Esophagus squamous epithelium (tissue), 5 donors: Measurements from ENCODE around the gene PRDM4. TPM values are rescaled to one million over a fixed set of nuclear protein-coding genes. Genes with fewer than 3 reads are reported as not detected.

Experiments used
- DNase-seq: peaks from one replicate; lab custom pipeline; 2025; lab: John Stamatoyannopoulos, UW
- H3K27ac ChIP-seq, 4 donors: fragments of 200-600 bp; sonication (generic); one replicate each; pipeline ENCODE4 v1.5.1; 2016 to 2019; ENCODE audit warnings: mild to moderate bottlenecking in 1 of 4
- H3K27me3 ChIP-seq, 4 donors: fragments of 200-600 bp; sonication (generic); 1 replicate in 3 of 4; 2 replicates in 1 of 4; pipeline versions ENCODE4 v1.5.1 to v1.6.0; 2017 to 2021; ENCODE audit warnings: antibody characterized with exemption in 1 of 4
- H3K36me3 ChIP-seq, 3 donors: fragments of 200-600 bp; sonication (generic); one replicate each; pipeline ENCODE4 v1.5.1; 2016 to 2019
- H3K4me1 ChIP-seq, 3 donors: fragments of 200-600 bp; sonication (generic); one replicate each; pipeline ENCODE4 v1.5.1; 2017 to 2019
- H3K4me3 ChIP-seq, 4 donors: fragments of 200-600 bp; sonication (generic); 1 replicate in 3 of 4; 2 replicates in 1 of 4; pipeline ENCODE4 v1.5.1; 2016 to 2019; ENCODE audit warnings: mild to moderate bottlenecking in 2 of 4, moderate library complexity in 1 of 4
- H3K9me3 ChIP-seq, 3 donors: fragments of 200-600 bp; sonication (generic); one replicate each; pipeline ENCODE4 v1.5.1; 2016 to 2019
- CTCF ChIP-seq, 6 experiments: fragments of 450-650 bp in 4 of 6; fragments of 200-600 bp in 2 of 6; sonication (generic) in 2 of 6; IDR thresholded peaks; one replicate each; pipeline ENCODE4 v1.5.1; 2016 to 2019; ENCODE audit warnings: antibody characterized with exemption in 6 of 6, mild to moderate bottlenecking in 4 of 6, moderate library complexity in 4 of 6
- POLR2A ChIP-seq, 4 donors: fragments of 450-650 bp; IDR thresholded peaks; one replicate each; pipeline ENCODE4 v1.6.1; 2017; ENCODE audit warnings: antibody characterized with exemption in 4 of 4, mild to moderate bottlenecking in 4 of 4, moderate library complexity in 3 of 4
- WGBS, 2 donors: methylation state at CpG; one replicate each; pipeline ENCODE4 v1.1.5; 2018; 5-methylcytosine and 5-hydroxymethylcytosine counted together
- intact Hi-C: fragments of 100-400 bp; cut with DNase I; formaldehyde crosslinking; loops from one replicate; pipeline ENCODE4 v1.15.0; 2022
- total RNA-seq, 4 donors: library from RNA; depleted of rRNA; stranded (reverse); fragments of >200 nt; gene quantifications; one replicate each; pipeline ENCODE4 v1.1.0, GENCODE V29; 2016
- donor health status: DM: yes; HTN: yes; CAD: no.

The PRDM4 gene
- total RNA-seq, 4 donors from 2014 or later: 11.4 to 24.8 (median 22.9) TPM

GRCh38 chr12:107736914-107737313 is 24.0 kb downstream of the PRDM4 start:
- H3K36me3 ChIP-seq: peaks cover 10 to 98% (median 43%) of the 10 kb centered on the region in 3 donors
- TF ChIP-seq CTCF (IDR thresholded peaks at IDR 0.05) (no peak), POLR2A (IDR thresholded peaks at IDR 0.05) (no peak)
- intact Hi-C loops: no loop called here

GRCh38 chr12:107735763-107736162 is 25.2 kb downstream of the PRDM4 start:
- Histone ChIP-seq H3K9me3 (no peaks in the 10 kb centered on the region), H3K4me1 (peaks cover 0 to 7% (median 0%) of the 10 kb centered on the region in 3 donors), H3K4me3 (no peak overlapping the region), H3K27me3 (no peaks in the 10 kb centered on the region), H3K27ac (no peak overlapping the region), H3K36me3 (peaks cover 10 to 86% (median 33%) of the 10 kb centered on the region in 3 donors)
- WGBS, 2 donors: 86 to 92% methylated on average over 2 of the region's 2 CpGs
- intact Hi-C loops: no loop called here
- TF ChIP-seq CTCF (IDR thresholded peaks at IDR 0.05): no peak
- TF ChIP-seq POLR2A (IDR thresholded peaks at IDR 0.05): no peak
- no peak for DNase-seq

More at GRCh38 chr12:107736914-107737313, 24.0 kb downstream of the PRDM4 start:
- Histone ChIP-seq H3K27ac (no peak overlapping the region), H3K9me3 (no peaks in the 10 kb centered on the region), H3K4me1 (peaks cover 0 to 3% (median 0%) of the 10 kb centered on the region in 3 donors), H3K4me3 (no peak overlapping the region), H3K27me3 (no peaks in the 10 kb centered on the region)
- 80 to 85% methylated on average over 4 of the region's 4 CpGs for WGBS, 2 donors
- no peak for DNase-seq

- WGBS, 2 donors: 74 to 79% methylated on average over 5 of the region's 5 CpGs
- TF ChIP-seq POLR2A (IDR thresholded peaks at IDR 0.05) (no peak), CTCF (IDR thresholded peaks at IDR 0.05) (no peak)
- no peak for DNase-seq
- Histone ChIP-seq H3K36me3 (peaks cover 7 to 70% (median 26%) of the 10 kb centered on the region in 3 donors), H3K27ac (peak overlapping the region in 1 of 4 donors; percentile 25), H3K27me3 (no peaks in the 10 kb centered on the region), H3K4me3 (no peak overlapping the region), H3K4me1 (peaks cover 0 to 7% (median 0%) of the 10 kb centered on the region in 3 donors), H3K9me3 (no peaks in the 10 kb centered on the region)
- intact Hi-C loops: no loop called here
Measured at GRCh38 chr12:107734139-107734538, 26.8 kb downstream of the PRDM4 start.

- H3K9me3 ChIP-seq: no peaks in the 10 kb centered on the region
- H3K4me1 ChIP-seq: peaks cover 0 to 7% (median 0%) of the 10 kb centered on the region in 3 donors
- H3K27ac ChIP-seq: peak overlapping the region in 3 of 4 donors; percentile 15 to 58 (median 15)
- WGBS, 2 donors: 60 to 88% methylated on average over 1 to 3 of the region's 3 CpGs
- peaks cover 4 to 53% (median 19%) of the 10 kb centered on the region in 3 donors for H3K36me3 ChIP-seq
- H3K4me3 ChIP-seq: no peak overlapping the region
- no peak for DNase-seq
- intact Hi-C loops: no loop called here
- no peak for TF ChIP-seq CTCF (IDR thresholded peaks at IDR 0.05)
- TF ChIP-seq POLR2A (IDR thresholded peaks at IDR 0.05): no peak
- H3K27me3 ChIP-seq: no peaks in the 10 kb centered on the region
Measured at GRCh38 chr12:107732365-107732764, 28.6 kb downstream of the PRDM4 start.

GRCh38 chr12:107731366-107731765 is 29.6 kb downstream of the PRDM4 start:
- H3K9me3 ChIP-seq: no peaks in the 10 kb centered on the region
- DNase-seq: no peak
- peak overlapping the region in 2 of 4 donors; percentile 42 to 65 for H3K27ac ChIP-seq
- no peak for TF ChIP-seq POLR2A (IDR thresholded peaks at IDR 0.05)
- TF ChIP-seq CTCF (IDR thresholded peaks at IDR 0.05): no peak
- intact Hi-C loops: no loop called here
- H3K4me3 ChIP-seq: no peak overlapping the region
- no peaks in the 10 kb centered on the region for H3K27me3 ChIP-seq
- H3K36me3 ChIP-seq: peaks cover 4 to 43% (median 12%) of the 10 kb centered on the region in 3 donors
- 58 to 71% methylated on average over 4 of the region's 4 CpGs for WGBS, 2 donors
- peaks cover 0 to 7% (median 0%) of the 10 kb centered on the region in 3 donors for H3K4me1 ChIP-seq
